IPS-18c (cell line): ENCODE measurements around the gene SCN1B.
"Not testable (repeated sequence)": the region's sequence is repeated elsewhere in the genome, so short reads cannot be mapped to it uniquely, and the experiment has no call there.

Experiments
- H3K4me3 ChIP-seq: 2 replicates; pipeline ENCODE4 v1.7.0; 2013; ENCODE audit warnings: low read depth, mild to moderate bottlenecking, low read length, moderate library complexity; ENCODE audit not compliant: insufficient read depth
- H3K9me3 ChIP-seq: one replicate; pipeline ENCODE4 v1.6.1; 2013; ENCODE audit warnings: mild to moderate bottlenecking, low read length, moderate library complexity; ENCODE audit not compliant: control insufficient read depth, insufficient read depth

Gene SCN1B

GRCh38 chr19:35030257-35031071 is at the start of gene SCN1B:
Gene SCN1B, plus strand, starts transcription at chr19:35030470. Its CDS starts 351 bp downstream, at chr19:35030821.
- H3K9me3 ChIP-seq = no peaks in the 10 kb centered on the region
- H3K4me3 ChIP-seq = peak within 1 kb of the TSS; percentile 42

DNA sequence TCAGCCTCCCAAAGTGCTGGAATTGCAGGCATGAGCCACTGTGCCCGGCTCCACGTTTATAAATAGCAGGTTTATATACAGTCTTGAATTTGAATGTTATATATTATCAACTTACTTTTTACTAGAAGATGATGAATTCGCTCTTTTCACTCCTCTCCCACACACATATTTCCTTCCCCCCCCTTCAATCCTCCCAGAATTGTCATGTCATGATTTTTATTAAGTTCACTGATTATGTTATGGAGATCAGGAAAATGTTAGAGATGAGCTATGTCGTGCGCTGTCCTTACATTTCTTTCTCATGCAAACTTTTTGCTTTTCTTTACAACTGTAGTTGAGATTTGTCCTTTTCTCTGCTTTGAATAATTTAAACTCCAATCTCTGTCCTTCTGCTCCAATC is 48.0 kb upstream of the SCN1B start:
- Histone ChIP-seq H3K4me3 (no peak overlapping the region), H3K9me3 (peaks cover 3% of the 10 kb centered on the region)

DNA sequence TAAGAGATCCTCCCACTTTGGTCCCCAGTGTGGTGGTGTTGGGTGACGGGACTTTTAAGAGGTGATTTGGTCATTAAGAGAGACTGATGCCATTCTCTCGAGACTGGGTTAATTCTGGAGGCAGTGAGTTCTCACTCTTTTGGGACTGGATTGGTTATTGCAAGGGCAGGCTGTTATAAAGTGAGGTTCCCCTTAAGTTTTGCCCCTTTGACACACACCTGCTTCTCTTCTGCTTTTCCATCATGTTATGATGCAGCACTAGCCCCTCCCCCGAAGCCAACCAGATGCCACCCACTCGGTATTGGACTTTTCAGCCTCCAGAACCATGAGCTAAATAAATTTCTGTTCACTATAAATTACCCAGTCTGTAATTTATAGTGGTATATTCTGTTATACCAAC is 46.5 kb upstream of the SCN1B start:
- peaks cover 3% of the 10 kb centered on the region for H3K9me3 ChIP-seq
- H3K4me3 ChIP-seq = no peak overlapping the region

DNA sequence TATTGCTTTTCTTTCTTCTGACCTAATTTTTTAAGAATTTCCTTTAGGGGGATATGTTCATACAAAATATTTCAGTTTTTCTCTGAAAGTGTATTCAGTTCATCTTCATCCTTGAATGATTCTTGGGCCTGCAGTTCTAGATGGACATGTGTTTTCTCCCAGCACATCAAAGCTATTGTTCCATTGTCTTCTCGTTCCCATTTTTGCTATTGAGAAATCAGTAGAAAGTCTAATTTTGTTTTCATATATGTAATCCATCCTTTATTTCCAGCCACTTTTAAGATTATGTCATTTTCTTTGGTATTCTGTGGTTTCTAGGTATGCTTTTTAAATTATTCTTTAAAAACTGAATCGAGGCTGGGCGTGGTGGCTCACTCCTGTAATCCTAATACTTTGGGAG is 46.0 kb upstream of the SCN1B start:
- no peak overlapping the region for H3K4me3 ChIP-seq
- H3K9me3 ChIP-seq = peaks cover 3% of the 10 kb centered on the region

- peaks cover 3% of the 10 kb centered on the region for H3K9me3 ChIP-seq
- no peak overlapping the region for H3K4me3 ChIP-seq
Measured at GRCh38 chr19:34985249-34986022, 44.8 kb upstream of the SCN1B start.

- H3K9me3 ChIP-seq = peaks cover 3% of the 10 kb centered on the region
- H3K4me3 ChIP-seq = no peak overlapping the region
Measured at GRCh38 chr19:34988119-34988518, 42.2 kb upstream of the SCN1B start.

DNA sequence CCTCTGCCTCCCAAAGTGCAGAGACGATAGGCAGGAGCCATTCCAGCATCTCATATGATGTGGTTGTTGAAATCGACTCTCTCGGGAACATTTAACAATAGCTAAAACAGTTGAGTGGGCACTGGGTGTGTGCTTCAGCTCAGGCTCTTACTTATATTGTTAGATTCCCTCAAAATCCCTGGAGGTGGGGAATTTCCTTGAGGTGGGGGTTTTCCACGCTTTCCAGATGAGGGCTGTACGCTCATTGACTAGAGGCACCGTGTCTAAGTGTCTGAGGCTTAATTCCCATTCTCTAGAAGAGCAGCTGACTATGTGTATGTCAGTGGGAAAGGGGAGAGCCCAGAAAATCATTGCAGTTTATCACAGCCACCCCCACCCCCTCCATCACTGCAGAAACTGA is 41.0 kb upstream of the SCN1B start:
- Histone ChIP-seq H3K9me3 (peaks cover 2% of the 10 kb centered on the region), H3K4me3 (no peak overlapping the region)

DNA sequence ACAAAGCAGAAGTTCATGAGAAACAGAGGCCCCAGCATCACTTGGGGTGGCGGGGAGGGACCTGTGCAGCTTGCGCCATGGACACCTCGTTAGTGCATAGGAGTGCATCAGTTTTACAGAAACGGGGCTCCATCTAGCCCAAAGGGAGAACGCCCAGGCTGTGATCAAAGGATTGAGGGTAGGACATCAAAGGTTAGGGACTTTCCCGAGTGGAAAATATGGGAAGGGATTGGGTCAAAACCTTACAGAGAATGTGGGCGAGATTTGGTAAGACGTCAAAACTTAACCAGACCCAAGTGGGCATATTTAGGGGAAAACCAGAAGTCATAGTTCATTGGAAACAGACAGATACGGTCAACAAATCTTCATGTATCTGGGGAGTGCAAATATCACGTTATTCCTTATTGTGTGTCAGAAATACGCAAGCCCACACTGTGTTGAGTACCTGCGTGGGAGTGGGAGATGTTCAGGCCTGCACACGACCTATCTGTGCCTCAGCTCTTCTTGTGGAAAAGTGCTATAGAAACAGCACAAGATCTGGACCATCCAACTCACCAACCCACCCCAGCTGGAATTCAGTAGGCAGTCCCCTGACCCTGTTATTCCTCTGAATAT is 39.6 kb upstream of the SCN1B start:
- H3K4me3 ChIP-seq = no peak overlapping the region
- H3K9me3 ChIP-seq = no peaks in the 10 kb centered on the region

DNA sequence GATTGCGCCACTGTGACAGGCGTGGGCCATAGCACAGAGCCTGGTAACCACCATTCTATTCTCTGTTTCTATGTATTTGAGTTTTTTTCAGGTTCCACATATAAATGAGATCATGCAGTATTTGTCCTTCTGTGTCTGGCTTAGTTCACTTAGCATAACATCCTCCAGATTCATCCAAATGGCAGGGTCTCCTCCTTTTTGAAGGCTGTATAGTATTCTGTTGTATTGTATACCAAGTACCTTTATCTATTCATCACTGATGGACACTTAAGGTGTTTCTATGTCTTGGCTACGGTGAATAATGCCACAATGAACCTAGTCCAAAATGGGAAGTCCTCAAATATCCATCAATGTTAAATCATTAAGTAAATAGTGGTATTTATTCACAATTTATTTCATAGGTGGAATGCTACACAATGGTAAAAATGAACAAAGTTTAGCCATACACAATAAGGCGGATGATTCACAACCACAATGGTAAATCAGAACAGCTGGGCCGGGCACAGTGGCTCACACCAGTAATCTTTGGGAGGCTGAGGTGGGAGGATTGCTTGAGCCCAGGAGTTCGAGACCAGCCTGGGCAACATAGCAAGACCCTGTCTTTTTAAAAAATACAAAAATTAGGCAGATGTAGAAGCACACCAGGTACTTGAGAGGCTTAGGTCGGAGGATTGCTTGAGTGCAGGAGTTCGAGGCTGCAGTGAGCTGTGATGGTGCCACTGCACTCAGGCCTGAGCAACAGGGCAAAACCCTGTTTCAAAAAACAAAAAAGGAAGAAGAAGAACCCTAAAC is 38.5 kb upstream of the SCN1B start:
- no peaks in the 10 kb centered on the region for H3K9me3 ChIP-seq

GRCh38 chr19:34992582-34992981 is 37.7 kb upstream of the SCN1B start:
- H3K4me3 ChIP-seq, H3K9me3 ChIP-seq: not testable (repeated sequence)

More for the DNA sequence above, 38.5 kb upstream of the SCN1B start:
- no peak overlapping the region for H3K4me3 ChIP-seq

DNA sequence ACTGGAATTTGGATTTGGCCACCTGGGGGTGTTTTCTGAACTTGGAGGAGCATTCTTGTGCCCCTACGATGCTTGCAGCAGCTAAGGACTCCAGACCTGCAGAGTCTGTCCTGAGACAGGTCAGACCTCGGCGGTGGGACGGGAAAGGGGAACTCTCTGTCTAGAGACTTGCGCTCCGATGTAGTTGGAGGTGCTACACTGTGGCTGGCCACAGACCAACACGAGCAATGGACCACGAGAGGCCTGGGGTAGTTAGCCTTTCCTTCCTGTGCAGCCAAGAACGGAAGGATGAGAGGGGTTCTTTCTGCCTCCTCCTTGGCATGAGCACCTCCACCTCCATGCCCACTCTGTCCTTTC is 36.0 kb upstream of the SCN1B start:
- no peaks in the 10 kb centered on the region for H3K9me3 ChIP-seq
- H3K4me3 ChIP-seq = no peak overlapping the region

GRCh38 chr19:34994643-34995541 is 35.4 kb upstream of the SCN1B start:
- Histone ChIP-seq H3K9me3 (no peaks in the 10 kb centered on the region), H3K4me3 (no peak overlapping the region)

DNA sequence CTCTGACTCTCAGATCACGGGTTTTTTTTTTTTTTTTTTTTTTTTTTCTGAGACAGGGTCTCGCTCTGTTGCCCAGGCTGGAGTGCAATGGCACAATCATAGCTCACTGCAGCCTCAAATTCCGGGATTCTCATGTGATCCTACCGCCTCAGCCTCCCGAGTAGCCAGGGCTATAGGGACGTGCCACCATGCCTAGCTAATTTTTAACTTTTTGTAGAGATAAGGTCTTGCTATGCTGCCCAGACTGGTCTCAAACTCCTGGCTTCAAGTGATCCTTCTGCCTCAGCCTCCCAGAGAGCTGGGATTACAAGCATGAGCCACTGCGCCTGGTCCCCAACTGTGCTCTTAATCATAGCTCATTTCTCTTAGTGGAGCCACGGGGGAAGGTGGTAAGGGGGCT is 34.7 kb upstream of the SCN1B start:
- Histone ChIP-seq H3K4me3 (no peak overlapping the region), H3K9me3 (no peaks in the 10 kb centered on the region)

GRCh38 chr19:34997071-34997617 is 33.1 kb upstream of the SCN1B start:
- H3K4me3 ChIP-seq = no peak overlapping the region

GRCh38 chr19:34998224-34998623 is 32.0 kb upstream of the SCN1B start:
- not testable (repeated sequence) for H3K4me3 ChIP-seq, H3K9me3 ChIP-seq

More at GRCh38 chr19:34997071-34997617, 33.1 kb upstream of the SCN1B start:
- H3K9me3 ChIP-seq = no peaks in the 10 kb centered on the region

DNA sequence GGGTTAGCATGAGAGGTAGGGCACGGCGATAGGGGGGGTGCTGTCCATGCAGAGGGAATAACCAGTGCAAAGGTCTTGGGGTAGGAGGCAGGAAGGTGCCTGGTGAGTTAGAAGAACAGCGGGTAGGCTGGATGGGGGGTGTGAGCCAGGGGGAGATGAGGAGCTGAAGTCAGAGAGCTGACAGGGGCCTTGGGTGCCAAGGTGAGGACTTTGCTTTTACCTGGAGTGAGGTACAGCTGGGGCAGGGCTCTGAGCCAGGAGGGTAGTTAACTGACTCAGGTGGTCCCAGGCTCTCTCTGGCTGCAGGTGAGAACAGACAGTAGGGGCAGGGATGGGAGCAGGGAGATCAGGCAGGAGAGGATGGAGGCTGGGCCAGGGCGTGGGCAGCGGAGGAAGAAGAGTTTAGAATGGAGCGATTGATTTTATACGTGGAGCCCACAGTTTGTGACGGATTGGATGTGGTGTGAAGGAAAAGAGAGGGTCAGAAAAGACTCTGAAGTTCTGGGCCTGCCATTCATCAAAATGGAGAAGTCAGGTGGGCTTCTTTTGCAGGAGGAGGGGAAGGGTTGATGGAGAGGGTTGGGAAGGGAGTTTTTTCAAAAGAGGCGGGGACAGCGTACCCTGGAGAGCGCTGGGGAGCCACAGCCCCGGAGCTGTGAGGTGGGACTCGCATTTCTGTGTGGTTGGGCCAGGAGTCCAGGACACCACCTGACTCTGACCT is 31.3 kb upstream of the SCN1B start:
- peak overlapping the region; percentile 68 for H3K4me3 ChIP-seq
- no peaks in the 10 kb centered on the region for H3K9me3 ChIP-seq
